ENCODE results near the gene MAD1L1. TPM values are rescaled to one million over a fixed set of nuclear protein-coding genes. Genes with fewer than 3 reads are reported as not detected.

MAD1L1 gene
- total RNA-seq, 4 donors from 2014 or later = 8.0 to 52.7 (median 26.7) TPM

DNA sequence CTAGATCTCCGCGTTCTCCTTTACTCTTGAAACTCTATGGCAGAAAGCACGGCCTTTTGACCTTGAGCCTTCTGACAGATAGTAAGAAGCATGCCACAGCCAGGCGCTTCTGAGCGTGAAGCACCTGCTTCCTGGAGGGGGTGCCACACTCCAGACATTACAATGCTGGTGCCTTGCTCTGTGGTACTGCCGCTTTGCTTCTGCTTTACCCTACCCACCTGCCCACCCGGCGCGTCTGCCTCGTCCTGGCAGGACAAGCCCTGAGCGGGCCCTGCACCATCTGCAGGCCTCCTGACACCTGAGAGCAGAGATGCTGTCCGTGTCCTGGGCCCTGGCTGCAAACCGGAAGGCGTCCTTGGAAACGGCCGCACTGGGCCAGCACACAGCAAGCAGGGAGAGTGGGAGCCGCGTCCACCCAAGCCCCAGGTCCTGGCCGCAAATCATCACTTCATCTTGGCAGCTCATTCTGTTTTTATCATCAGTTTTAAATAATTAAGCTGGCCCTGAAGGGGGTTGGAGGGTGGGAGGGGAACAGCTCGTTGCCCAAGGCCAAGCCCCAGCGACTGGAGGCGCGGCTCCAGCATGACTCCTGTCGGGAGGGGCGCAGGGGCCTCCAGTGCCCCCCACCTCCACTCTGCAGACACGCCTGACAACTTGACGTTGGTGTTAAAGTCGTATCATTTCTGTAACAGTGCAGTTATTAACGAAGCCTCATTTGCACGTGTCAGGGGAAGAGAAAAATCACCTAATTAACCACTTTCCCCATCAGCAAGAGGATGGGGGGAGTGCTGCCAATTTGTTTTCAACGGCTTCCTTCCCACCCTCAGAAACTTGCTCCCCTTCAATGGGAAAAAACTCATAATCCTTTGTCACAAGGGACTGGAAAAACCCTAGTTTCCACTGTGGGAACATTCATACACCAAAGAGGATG, 132.2 kb downstream of the MAD1L1 start:
- TF ChIP-seq EP300 (IDR thresholded peaks at IDR 0.05; ENCODE audit: low read depth) = no peak
- no peak for TF ChIP-seq POLR2A (IDR thresholded peaks at IDR 0.05)
- TF ChIP-seq, protein P1, sequence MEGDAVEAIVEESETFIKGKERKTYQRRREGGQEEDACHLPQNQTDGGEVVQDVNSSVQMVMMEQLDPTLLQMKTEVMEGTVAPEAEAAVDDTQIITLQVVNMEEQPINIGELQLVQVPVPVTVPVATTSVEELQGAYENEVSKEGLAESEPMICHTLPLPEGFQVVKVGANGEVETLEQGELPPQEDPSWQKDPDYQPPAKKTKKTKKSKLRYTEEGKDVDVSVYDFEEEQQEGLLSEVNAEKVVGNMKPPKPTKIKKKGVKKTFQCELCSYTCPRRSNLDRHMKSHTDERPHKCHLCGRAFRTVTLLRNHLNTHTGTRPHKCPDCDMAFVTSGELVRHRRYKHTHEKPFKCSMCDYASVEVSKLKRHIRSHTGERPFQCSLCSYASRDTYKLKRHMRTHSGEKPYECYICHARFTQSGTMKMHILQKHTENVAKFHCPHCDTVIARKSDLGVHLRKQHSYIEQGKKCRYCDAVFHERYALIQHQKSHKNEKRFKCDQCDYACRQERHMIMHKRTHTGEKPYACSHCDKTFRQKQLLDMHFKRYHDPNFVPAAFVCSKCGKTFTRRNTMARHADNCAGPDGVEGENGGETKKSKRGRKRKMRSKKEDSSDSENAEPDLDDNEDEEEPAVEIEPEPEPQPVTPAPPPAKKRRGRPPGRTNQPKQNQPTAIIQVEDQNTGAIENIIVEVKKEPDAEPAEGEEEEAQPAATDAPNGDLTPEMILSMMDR (IDR thresholded peaks at IDR 0.05) = no peak
- TF ChIP-seq POLR2AphosphoS5 (IDR thresholded peaks at IDR 0.05) = no peak
- 75 to 90% methylated on average over 2 to 31 of the region's 31 CpGs for WGBS, 2 donors (ENCODE audit: low coverage in 1 of 2)
- H3K27ac ChIP-seq = no peak overlapping the region
- intact Hi-C loops (cut with DNase I; ENCODE audit: low total_unique reads) (loop anchor here (5.0 kb wide), 1 partner anchor 107 kb away; no protein-coding TSS in a partner anchor), in situ Hi-C loops (cut with MboI; ENCODE audit: low pct_ligation_motif_present in 1 of 4, low pct_unique_long_range_greater_than_20kb in 1 of 4, low sequenced_read_pairs in 3 of 4) (no loop called here)
- peaks cover 7 to 18% (median 14%) of the 10 kb centered on the region in 4 donors for H3K4me1 ChIP-seq
- DNase-seq = no peak
- no peaks in the 10 kb centered on the region for H3K36me3 ChIP-seq
- no peak overlapping the region for H3K4me3 ChIP-seq
- no peaks in the 10 kb centered on the region for H3K9me3 ChIP-seq
- H3K27me3 ChIP-seq = no peaks in the 10 kb centered on the region

DNA sequence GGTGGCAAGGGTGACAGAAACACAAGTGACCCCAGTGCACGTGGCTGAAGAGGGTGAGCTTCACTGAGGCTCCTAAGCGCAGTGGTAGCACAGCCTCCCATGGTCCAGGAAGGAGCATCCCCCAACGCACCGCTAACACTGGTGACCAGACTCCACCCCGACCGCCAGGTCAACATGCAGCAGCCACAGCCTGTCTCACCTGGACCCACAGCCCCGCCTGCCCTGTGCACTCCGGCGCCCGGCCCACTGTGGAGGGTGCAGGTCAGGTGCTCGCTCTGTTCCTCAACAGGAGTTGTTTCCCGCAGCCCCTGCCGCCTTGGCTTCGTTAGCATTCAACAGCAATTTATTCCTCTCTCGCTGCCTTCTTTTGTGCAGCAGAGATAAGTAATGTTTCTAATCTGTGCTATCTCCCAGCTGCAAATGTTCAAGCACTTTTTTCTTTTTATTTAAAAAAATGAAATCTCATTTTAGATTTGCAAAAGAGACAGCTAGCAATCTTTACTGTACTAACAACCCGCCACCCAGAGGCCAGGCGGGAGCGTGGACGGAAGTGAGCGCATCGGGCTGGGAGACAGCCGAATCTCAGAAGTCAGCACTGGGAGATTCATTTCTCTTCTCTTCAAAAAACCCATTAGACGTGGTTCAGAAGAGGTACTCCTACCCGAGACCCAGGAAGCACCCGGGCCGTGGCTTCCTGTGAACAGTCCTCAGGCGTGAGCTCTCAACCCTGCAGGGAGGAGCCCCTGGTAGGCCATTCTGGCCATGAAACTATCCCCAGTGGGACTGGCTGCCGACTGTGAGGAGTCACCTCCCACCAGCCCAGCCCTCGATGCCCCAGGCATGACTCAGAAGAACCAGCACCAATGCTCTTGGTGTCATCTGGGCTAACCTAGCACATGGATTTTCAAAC, 133.4 kb downstream of the MAD1L1 start:
- intact Hi-C loops (cut with DNase I; ENCODE audit: low total_unique reads) = no loop called here
- Histone ChIP-seq H3K27me3 (no peaks in the 10 kb centered on the region), H3K4me3 (no peak overlapping the region), H3K4me1 (peaks cover 4 to 10% (median 7%) of the 10 kb centered on the region in 4 donors), H3K9me3 (no peaks in the 10 kb centered on the region), H3K27ac (no peak overlapping the region), H3K36me3 (no peaks in the 10 kb centered on the region)
- TF ChIP-seq POLR2AphosphoS5 (IDR thresholded peaks at IDR 0.05) (no peak), EP300 (IDR thresholded peaks at IDR 0.05; ENCODE audit: low read depth) (no peak), POLR2A (IDR thresholded peaks at IDR 0.05) (no peak)
- TF ChIP-seq, protein P1 (IDR thresholded peaks at IDR 0.05) = no peak
- DNase-seq = no peak
- in situ Hi-C loops (cut with MboI; ENCODE audit: low pct_ligation_motif_present in 1 of 4, low pct_unique_long_range_greater_than_20kb in 1 of 4, low sequenced_read_pairs in 3 of 4) = no loop called here
- WGBS, 2 donors (ENCODE audit: low coverage in 1 of 2) = 75 to 79% methylated on average over 7 to 29 of the region's 29 CpGs

DNA sequence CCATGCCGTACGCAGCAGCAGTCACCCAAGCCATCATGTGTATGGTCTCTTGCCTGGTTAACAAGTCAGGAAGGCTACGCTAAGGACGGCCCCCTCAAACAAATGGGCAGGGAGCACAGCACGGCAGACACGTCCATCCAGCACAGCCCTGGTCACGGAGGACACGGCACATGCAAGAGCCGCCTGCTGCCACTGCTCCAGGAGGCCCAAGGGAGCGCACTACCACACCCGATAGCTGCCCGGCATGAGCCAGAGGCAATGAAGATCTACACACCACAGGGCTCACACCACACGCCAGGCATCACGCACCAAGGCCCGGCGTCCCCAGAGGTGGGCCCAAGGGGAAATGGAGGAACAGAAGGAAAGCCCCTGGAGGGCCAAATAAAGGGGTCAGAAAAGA, 134.2 kb downstream of the MAD1L1 start:
- in situ Hi-C loops (cut with MboI; ENCODE audit: low pct_ligation_motif_present in 1 of 4, low pct_unique_long_range_greater_than_20kb in 1 of 4, low sequenced_read_pairs in 3 of 4) = no loop called here
- TF ChIP-seq EP300 (IDR thresholded peaks at IDR 0.05; ENCODE audit: low read depth) (no peak), POLR2AphosphoS5 (IDR thresholded peaks at IDR 0.05) (no peak), POLR2A (IDR thresholded peaks at IDR 0.05) (no peak)
- TF ChIP-seq, protein P1 (IDR thresholded peaks at IDR 0.05) = no peak
- intact Hi-C loops (cut with DNase I; ENCODE audit: low total_unique reads) = no loop called here
- Histone ChIP-seq H3K4me3 (no peak overlapping the region), H3K36me3 (no peaks in the 10 kb centered on the region), H3K4me1 (peaks cover 0 to 2% (median under 1%) of the 10 kb centered on the region in 4 donors), H3K27ac (no peak overlapping the region), H3K27me3 (no peaks in the 10 kb centered on the region), H3K9me3 (no peaks in the 10 kb centered on the region)
- WGBS, 2 donors (ENCODE audit: low coverage in 1 of 2) = 40 to 99% methylated on average over 1 to 11 of the region's 16 CpGs
- no peak for DNase-seq

DNA sequence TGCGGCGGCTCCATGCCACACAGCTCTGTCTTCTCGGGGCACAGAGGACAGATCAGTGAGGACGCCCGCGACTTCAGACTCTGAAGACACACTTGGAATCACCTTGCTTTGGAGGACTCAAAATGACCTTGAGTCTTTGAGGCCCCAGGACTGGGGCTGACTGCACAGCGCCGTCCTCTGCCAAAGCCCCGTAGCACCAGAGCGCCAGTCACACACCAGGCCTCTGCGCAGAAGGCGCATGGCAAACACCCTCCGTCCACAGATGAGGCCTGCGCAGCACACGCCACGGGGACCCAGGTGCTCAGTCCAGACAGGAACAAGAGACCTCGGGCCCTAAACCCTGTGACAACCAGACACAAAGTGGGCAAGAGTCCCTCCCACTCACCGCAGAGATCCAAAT, 134.7 kb downstream of the MAD1L1 start:
- Histone ChIP-seq H3K27ac (no peak overlapping the region), H3K4me1 (no peaks in the 10 kb centered on the region), H3K9me3 (no peaks in the 10 kb centered on the region), H3K27me3 (no peaks in the 10 kb centered on the region), H3K36me3 (no peaks in the 10 kb centered on the region), H3K4me3 (no peak overlapping the region)
- WGBS, 2 donors (ENCODE audit: low coverage in 1 of 2) = 98% methylated on average over 18 of the region's 18 CpGs; no CpG with 5 or more reads in 1 of the 2 donors
- intact Hi-C loops (cut with DNase I; ENCODE audit: low total_unique reads) = no loop called here
- DNase-seq = no peak
- TF ChIP-seq EP300 (IDR thresholded peaks at IDR 0.05; ENCODE audit: low read depth) (no peak), POLR2A (IDR thresholded peaks at IDR 0.05) (no peak), POLR2AphosphoS5 (IDR thresholded peaks at IDR 0.05) (no peak)
- TF ChIP-seq, protein P1 (IDR thresholded peaks at IDR 0.05) = no peak
- in situ Hi-C loops (cut with MboI; ENCODE audit: low pct_ligation_motif_present in 1 of 4, low pct_unique_long_range_greater_than_20kb in 1 of 4, low sequenced_read_pairs in 3 of 4) = no loop called here
